PC-3 (cell line): ENCODE data around the gene MDFIC. TPM values are rescaled to one million over a fixed set of nuclear protein-coding genes. Genes with fewer than 3 reads are reported as not detected.

Source experiments
- ATAC-seq: fragments of 200-7000 bp; cut with Tn5 transposase; 2 replicates; pipeline ENCODE4 v1.9.1; 2020; ENCODE audit warnings: mild to moderate bottlenecking, moderate library complexity
- BruUV-seq: library from RNA; stranded (reverse); fragments of 400-500 nt; replicated peaks from 2 replicates; lab custom pipeline; 2021; lab: Mats Ljungman, UMichigan
- CTCF ChIA-PET: fragments of 300-600 bp; sonication (Branson Sonifier 250); formaldehyde crosslinking; loops from one replicate; lab custom pipeline; 2022; ENCODE audit warnings: antibody characterized with exemption; lab: Charles Lee
- POLR2A ChIA-PET: fragments of 300-600 bp; sonication (Branson Sonifier 250); formaldehyde crosslinking; loops from one replicate; lab custom pipeline; 2022; ENCODE audit warnings: antibody characterized with exemption; ENCODE audit not compliant: unreplicated experiment; lab: Charles Lee
- DNase-seq: peaks from one replicate; pipeline ENCODE4 v3.0.0-alpha.2; 2015
- H2AFZ ChIP-seq: fragments of 300-600 bp; sonication (generic); 2 replicates; pipeline ENCODE4 v1.6.0; 2016; ENCODE audit warnings: antibody characterized with exemption, low read length
- H3F3A ChIP-seq: fragments of 300-600 bp; sonication (generic); one replicate; pipeline ENCODE4 v1.6.0; 2017; ENCODE audit warnings: antibody characterized with exemption, low read length, control low read depth, mild to moderate bottlenecking; ENCODE audit not compliant: unreplicated experiment
- H3K27ac ChIP-seq: fragments of 300-600 bp; sonication (generic); 2 replicates; pipeline ENCODE4 v1.5.1; 2016; ENCODE audit warnings: mild to moderate bottlenecking, low read length
- H3K27me3 ChIP-seq: fragments of 300-600 bp; sonication (generic); 2 replicates; pipeline ENCODE4 v1.6.1; 2016; ENCODE audit warnings: low read length, mixed read lengths
- H3K36me3 ChIP-seq: fragments of 300-600 bp; sonication (generic); 2 replicates; pipeline ENCODE4 v1.6.1; 2016; ENCODE audit warnings: low read depth, mixed run types, low read length, mixed read lengths
- H3K4me1 ChIP-seq: fragments of 300-600 bp; sonication (generic); 2 replicates; pipeline ENCODE4 v1.5.1; 2016; ENCODE audit warnings: low read length; ENCODE audit not compliant: insufficient read depth
- H3K4me2 ChIP-seq: fragments of 300-600 bp; sonication (generic); 2 replicates; pipeline ENCODE4 v1.6.0; 2016; ENCODE audit warnings: low read length
- H3K4me3 ChIP-seq: fragments of 300-600 bp; sonication (generic); 2 replicates; pipeline ENCODE4 v1.5.1; 2016; ENCODE audit warnings: mild to moderate bottlenecking, low read length, mixed read lengths
- H3K79me2 ChIP-seq: fragments of 300-600 bp; sonication (generic); 2 replicates; pipeline ENCODE4 v1.6.1; 2017; ENCODE audit warnings: low read length, mixed read lengths
- H3K9ac ChIP-seq: fragments of 300-600 bp; sonication (generic); 2 replicates; pipeline ENCODE4 v1.6.0; 2016; ENCODE audit warnings: mild to moderate bottlenecking, low read length
- H3K9me2 ChIP-seq: fragments of 300-600 bp; sonication (generic); replicated peaks from 2 replicates; pipeline ENCODE4 v1.6.1; 2016; ENCODE audit warnings: mixed run types, low read length, mixed read lengths
- H3K9me3 ChIP-seq: fragments of 300-600 bp; sonication (generic); 2 replicates; pipeline ENCODE4 v1.6.1; 2016; ENCODE audit warnings: low read length, mixed read lengths
- H4K20me1 ChIP-seq: fragments of 300-600 bp; sonication (generic); 2 replicates; pipeline ENCODE4 v1.6.1; 2016; ENCODE audit warnings: low read length, mixed read lengths
- EZH2 ChIP-seq: fragments of 300-600 bp; sonication (generic); IDR thresholded peaks from one replicate; pipeline ENCODE4 v1.6.1; 2017; ENCODE audit warnings: antibody characterized with exemption, mild to moderate bottlenecking, low read length; ENCODE audit not compliant: unreplicated experiment
- EZH2phosphoT487 ChIP-seq: fragments of 300-600 bp; sonication (generic); IDR thresholded peaks from 2 replicates; pipeline ENCODE4 v1.6.1; 2018; ENCODE audit warnings: mild to moderate bottlenecking, antibody characterized with exemption, low read length, borderline replicate concordance
- intact Hi-C: fragments of 100-400 bp; cut with micrococcal nuclease; formaldehyde crosslinking; loops from 2 replicates; pipeline ENCODE4 v1.9.0; 2023
- total RNA-seq: library from RNA; depleted of rRNA; stranded (reverse); fragments of >200 nt; gene quantifications from 2 replicates; pipeline ENCODE4 v1.2.3, GENCODE V29; 2014
- TF ChIP-seq, protein P1 (sequence below): fragments of 300-600 bp; sonication (generic); conservative IDR thresholded peaks from 2 replicates; pipeline ENCODE4 v1.5.1; 2017; ENCODE audit warnings: antibody characterized with exemption, low read depth, mild to moderate bottlenecking, low read length

Gene MDFIC
- total RNA-seq, 1 experiment from 2014 or later, result 33.9 TPM

DNA sequence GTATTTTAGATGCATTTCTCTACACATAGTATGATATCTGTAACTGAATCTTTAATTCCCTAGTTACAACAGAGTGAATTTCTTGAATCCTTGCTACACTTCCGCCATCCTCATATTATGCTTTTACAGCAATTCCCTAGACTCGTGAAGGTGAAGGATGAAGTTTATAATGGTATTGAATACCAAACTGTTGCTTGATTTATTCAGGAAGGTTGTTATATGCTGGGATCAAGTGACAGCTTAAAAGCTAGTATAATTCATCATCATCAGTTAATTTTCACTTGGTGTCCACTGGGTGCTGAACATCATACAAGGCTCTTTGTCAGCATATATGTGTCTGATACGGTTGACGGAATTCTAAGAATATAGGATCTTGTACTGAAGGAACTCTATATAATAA is 47.2 kb downstream of the MDFIC start:
- no peaks in the 10 kb centered on the region for H3K9me2 ChIP-seq
- H3K79me2 ChIP-seq, result no peaks in the 10 kb centered on the region
- H4K20me1 ChIP-seq, result no peaks in the 10 kb centered on the region
- ChIA-PET CTCF (no interaction called here), POLR2A (no interaction called here)
- no peak overlapping the region for H3K9ac ChIP-seq
- no peak overlapping the region for H3K4me3 ChIP-seq
- H3K4me2 ChIP-seq, result no peak overlapping the region
- no TSS peak for BruUV-seq
- H3K27ac ChIP-seq, result no peak overlapping the region
- H3F3A ChIP-seq, result no peaks in the 10 kb centered on the region
- DNase-seq, result no peak
- H3K27me3 ChIP-seq, result no peaks in the 10 kb centered on the region
- intact Hi-C loops, result no loop called here
- no peak for ATAC-seq
- H3K36me3 ChIP-seq, result no peaks in the 10 kb centered on the region
- H3K4me1 ChIP-seq, result no peaks in the 10 kb centered on the region; the same call in 1 of the 2 replicates
- TF ChIP-seq EZH2phosphoT487 (no peak), EZH2 (no peak)
- TF ChIP-seq, protein P1, sequence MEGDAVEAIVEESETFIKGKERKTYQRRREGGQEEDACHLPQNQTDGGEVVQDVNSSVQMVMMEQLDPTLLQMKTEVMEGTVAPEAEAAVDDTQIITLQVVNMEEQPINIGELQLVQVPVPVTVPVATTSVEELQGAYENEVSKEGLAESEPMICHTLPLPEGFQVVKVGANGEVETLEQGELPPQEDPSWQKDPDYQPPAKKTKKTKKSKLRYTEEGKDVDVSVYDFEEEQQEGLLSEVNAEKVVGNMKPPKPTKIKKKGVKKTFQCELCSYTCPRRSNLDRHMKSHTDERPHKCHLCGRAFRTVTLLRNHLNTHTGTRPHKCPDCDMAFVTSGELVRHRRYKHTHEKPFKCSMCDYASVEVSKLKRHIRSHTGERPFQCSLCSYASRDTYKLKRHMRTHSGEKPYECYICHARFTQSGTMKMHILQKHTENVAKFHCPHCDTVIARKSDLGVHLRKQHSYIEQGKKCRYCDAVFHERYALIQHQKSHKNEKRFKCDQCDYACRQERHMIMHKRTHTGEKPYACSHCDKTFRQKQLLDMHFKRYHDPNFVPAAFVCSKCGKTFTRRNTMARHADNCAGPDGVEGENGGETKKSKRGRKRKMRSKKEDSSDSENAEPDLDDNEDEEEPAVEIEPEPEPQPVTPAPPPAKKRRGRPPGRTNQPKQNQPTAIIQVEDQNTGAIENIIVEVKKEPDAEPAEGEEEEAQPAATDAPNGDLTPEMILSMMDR, result no peak
- H2AFZ ChIP-seq, result no peak overlapping the region
- no peaks in the 10 kb centered on the region for H3K9me3 ChIP-seq

DNA sequence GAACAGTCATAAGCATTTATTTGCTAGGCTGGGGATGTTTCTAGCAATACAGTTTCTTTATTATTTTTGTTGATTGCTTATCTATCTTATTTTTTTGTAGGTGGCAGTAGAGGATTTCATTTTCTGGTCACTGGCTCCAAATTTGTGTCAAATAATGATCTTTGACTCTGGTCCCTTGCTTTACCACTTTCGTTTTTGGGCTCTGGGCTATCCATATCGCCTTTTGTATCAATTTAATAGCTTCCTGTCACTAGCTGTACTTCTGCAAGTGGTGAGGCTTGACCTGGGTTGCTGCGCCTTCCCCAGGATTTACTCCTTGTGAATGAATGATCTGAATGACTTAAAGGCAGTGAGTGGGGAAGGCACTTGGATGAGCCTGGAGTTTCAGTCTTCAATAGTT is 48.4 kb downstream of the MDFIC start:
- H3K4me1 ChIP-seq, result no peaks in the 10 kb centered on the region; the same call in 1 of the 2 replicates
- H3K4me2 ChIP-seq, result no peak overlapping the region
- no peak overlapping the region for H3K4me3 ChIP-seq
- H3K27ac ChIP-seq, result no peak overlapping the region
- H3K9me2 ChIP-seq, result no peaks in the 10 kb centered on the region
- TF ChIP-seq EZH2, result no peak
- TF ChIP-seq, protein P1, result no peak
- TF ChIP-seq EZH2phosphoT487, result no peak
- no peak for DNase-seq
- H3K79me2 ChIP-seq, result no peaks in the 10 kb centered on the region
- H4K20me1 ChIP-seq, result no peaks in the 10 kb centered on the region
- no peaks in the 10 kb centered on the region for H3F3A ChIP-seq
- ChIA-PET POLR2A (no interaction called here), CTCF (no interaction called here)
- H3K27me3 ChIP-seq, result no peaks in the 10 kb centered on the region
- intact Hi-C loops, result no loop called here
- no TSS peak for BruUV-seq
- no peak for ATAC-seq
- H3K36me3 ChIP-seq, result no peaks in the 10 kb centered on the region
- no peak overlapping the region for H2AFZ ChIP-seq
- H3K9ac ChIP-seq, result no peak overlapping the region
- H3K9me3 ChIP-seq, result no peaks in the 10 kb centered on the region

DNA sequence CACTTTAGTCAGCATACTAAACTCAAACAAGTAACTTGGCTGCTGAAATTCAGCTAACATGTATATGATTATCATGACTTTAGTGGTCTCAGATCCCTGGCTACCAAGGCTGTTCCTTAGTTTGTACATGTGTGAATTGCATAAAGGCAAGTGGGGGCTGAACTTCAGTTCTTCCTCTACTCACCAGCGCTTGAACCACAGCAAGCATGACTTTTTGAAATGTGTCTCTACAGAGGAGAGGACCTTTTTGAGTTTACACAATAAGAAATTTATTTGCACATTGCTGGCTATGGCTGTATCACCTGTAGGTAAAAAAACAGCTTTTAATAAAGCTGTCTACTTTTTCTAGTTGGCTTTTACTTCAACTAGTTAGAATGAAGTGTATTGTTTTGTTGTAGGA is 48.8 kb downstream of the MDFIC start:
- ChIA-PET POLR2A (no interaction called here), CTCF (no interaction called here)
- no peak overlapping the region for H2AFZ ChIP-seq

More for the DNA sequence above, 48.8 kb downstream of the MDFIC start:
- no peaks in the 10 kb centered on the region for H3K27me3 ChIP-seq
- H3K27ac ChIP-seq, result no peak overlapping the region
- no peaks in the 10 kb centered on the region; the same call in 1 of the 2 replicates for H3K4me1 ChIP-seq
- intact Hi-C loops, result no loop called here
- H3K36me3 ChIP-seq, result no peaks in the 10 kb centered on the region
- no peak overlapping the region for H3K4me3 ChIP-seq
- ATAC-seq (no peak), DNase-seq (no peak)
- no peaks in the 10 kb centered on the region for H4K20me1 ChIP-seq
- no peaks in the 10 kb centered on the region for H3F3A ChIP-seq
- no peaks in the 10 kb centered on the region for H3K9me3 ChIP-seq
- TF ChIP-seq EZH2phosphoT487 (no peak), EZH2 (no peak)
- TF ChIP-seq, protein P1, result no peak
- H3K4me2 ChIP-seq, result no peak overlapping the region
- no peak overlapping the region for H3K9ac ChIP-seq
- no peaks in the 10 kb centered on the region for H3K9me2 ChIP-seq
- BruUV-seq, result no TSS peak
- no peaks in the 10 kb centered on the region for H3K79me2 ChIP-seq
